ENCODE data around the gene SERPINA12. TPM values are rescaled to one million over a fixed set of nuclear protein-coding genes. Genes with fewer than 3 reads are reported as not detected.

Gene SERPINA12
- total RNA-seq, 1 donor from 2014 or later, result not detected

GRCh38 chr14:94480809-94481208, 28.5 kb downstream of the SERPINA12 start:
- Mint-ChIP-seq H3K4me3 (no peak overlapping the region), H3K27ac (no peak overlapping the region), H3K36me3 (ENCODE audit: low read depth) (no peaks in the 10 kb centered on the region), H3K27me3 (ENCODE audit: insufficient read depth) (peaks cover 8% of the 10 kb centered on the region), H3K4me1 (ENCODE audit: low read depth) (no peaks in the 10 kb centered on the region), H3K9me3 (peaks cover 21% of the 10 kb centered on the region)
- intact Hi-C loops (cut with micrococcal nuclease), result no loop called here
- no peak for DNase-seq (ENCODE audit: low spot score)

DNA sequence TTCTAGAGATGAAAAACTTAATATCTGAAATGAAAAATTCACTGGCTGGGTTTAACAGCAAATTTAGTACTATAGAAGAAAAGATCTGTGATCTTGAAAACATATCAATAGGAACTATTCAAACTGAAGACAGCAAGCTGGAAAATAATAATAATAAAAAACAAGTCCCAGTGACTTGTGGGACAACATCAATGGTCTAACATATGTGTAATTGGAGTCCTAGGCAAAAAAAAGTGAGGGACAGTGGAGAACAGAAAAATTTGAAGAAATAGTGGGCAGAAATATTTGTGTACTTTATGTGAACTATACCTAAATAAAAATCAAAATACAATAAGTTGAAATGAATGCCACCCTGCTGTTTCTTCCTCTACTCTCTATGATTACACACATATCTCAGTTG, 30.8 kb downstream of the SERPINA12 start:
- Mint-ChIP-seq H3K27ac (no peak overlapping the region), H3K27me3 (ENCODE audit: insufficient read depth) (peaks cover 6% of the 10 kb centered on the region), H3K9me3 (peaks cover 21% of the 10 kb centered on the region), H3K4me1 (ENCODE audit: low read depth) (no peaks in the 10 kb centered on the region), H3K36me3 (ENCODE audit: low read depth) (no peaks in the 10 kb centered on the region), H3K4me3 (no peak overlapping the region)
- intact Hi-C loops (cut with micrococcal nuclease), result no loop called here
- no peak for DNase-seq (ENCODE audit: low spot score)

GRCh38 chr14:94476023-94476422, 33.2 kb downstream of the SERPINA12 start, which contains the start of gene SERPINA9:
Gene SERPINA9, minus strand, starts transcription at chr14:94476197. Its CDS starts 6,357 bp downstream, at chr14:94469840.
- no peak within 1 kb of the TSS for H3K27ac Mint-ChIP-seq
- peaks cover 6% of the 10 kb centered on the region for H3K27me3 Mint-ChIP-seq (ENCODE audit: insufficient read depth)
- no peak for DNase-seq (ENCODE audit: low spot score)
- intact Hi-C loops (cut with micrococcal nuclease), result no loop called here
- H3K9me3 Mint-ChIP-seq, result peaks cover 21% of the 10 kb centered on the region
- no peaks in the 10 kb centered on the region for H3K4me1 Mint-ChIP-seq (ENCODE audit: low read depth)
- no peaks in the 10 kb centered on the region for H3K36me3 Mint-ChIP-seq (ENCODE audit: low read depth)
- no peak within 1 kb of the TSS for H3K4me3 Mint-ChIP-seq

GRCh38 chr14:94474581-94475031, 34.7 kb downstream of the SERPINA12 start:
- DNase-seq (ENCODE audit: low spot score), result no peak
- Mint-ChIP-seq H3K36me3 (ENCODE audit: low read depth) (no peaks in the 10 kb centered on the region), H3K4me1 (ENCODE audit: low read depth) (no peaks in the 10 kb centered on the region), H3K9me3 (peaks cover 21% of the 10 kb centered on the region), H3K27ac (no peak overlapping the region), H3K27me3 (ENCODE audit: insufficient read depth) (peaks cover 4% of the 10 kb centered on the region), H3K4me3 (no peak overlapping the region)
- intact Hi-C loops (cut with micrococcal nuclease), result no loop called here

GRCh38 chr14:94473666-94474410, 35.4 kb downstream of the SERPINA12 start:
- H3K36me3 Mint-ChIP-seq (ENCODE audit: low read depth), result no peaks in the 10 kb centered on the region
- DNase-seq (ENCODE audit: low spot score), result no peak
- H3K27me3 Mint-ChIP-seq (ENCODE audit: insufficient read depth), result peaks cover 4% of the 10 kb centered on the region
- no peak overlapping the region for H3K4me3 Mint-ChIP-seq
- intact Hi-C loops (cut with micrococcal nuclease), result no loop called here
- H3K4me1 Mint-ChIP-seq (ENCODE audit: low read depth), result no peaks in the 10 kb centered on the region
- H3K9me3 Mint-ChIP-seq, result peaks cover 14% of the 10 kb centered on the region
- H3K27ac Mint-ChIP-seq, result no peak overlapping the region

DNA sequence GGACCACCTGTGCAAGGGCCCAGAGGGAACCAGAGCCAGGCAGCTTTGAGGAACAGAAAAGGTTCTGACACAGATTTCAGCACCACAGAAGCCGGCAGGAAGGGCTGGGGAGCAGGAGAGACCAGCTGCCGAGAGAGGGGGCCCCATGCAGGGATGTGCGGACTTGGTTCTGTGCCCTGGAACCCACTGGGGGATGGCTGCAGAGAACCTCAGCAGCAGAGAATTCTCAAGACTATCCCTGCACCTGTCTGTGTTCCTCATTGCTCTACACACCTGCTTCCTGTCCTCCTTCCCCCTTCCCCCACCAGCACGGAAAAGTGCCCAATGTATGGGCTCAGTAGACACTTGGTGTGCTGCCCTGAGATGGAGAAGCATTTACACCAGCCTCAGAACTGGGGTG, 36.4 kb downstream of the SERPINA12 start:
- H3K36me3 Mint-ChIP-seq (ENCODE audit: low read depth), result no peaks in the 10 kb centered on the region
- peaks cover 4% of the 10 kb centered on the region for H3K27me3 Mint-ChIP-seq (ENCODE audit: insufficient read depth)
- H3K27ac Mint-ChIP-seq, result no peak overlapping the region
- H3K4me3 Mint-ChIP-seq, result no peak overlapping the region
- H3K4me1 Mint-ChIP-seq (ENCODE audit: low read depth), result no peaks in the 10 kb centered on the region
- intact Hi-C loops (cut with micrococcal nuclease), result no loop called here
- peaks cover 4% of the 10 kb centered on the region for H3K9me3 Mint-ChIP-seq
- no peak for DNase-seq (ENCODE audit: low spot score)

DNA sequence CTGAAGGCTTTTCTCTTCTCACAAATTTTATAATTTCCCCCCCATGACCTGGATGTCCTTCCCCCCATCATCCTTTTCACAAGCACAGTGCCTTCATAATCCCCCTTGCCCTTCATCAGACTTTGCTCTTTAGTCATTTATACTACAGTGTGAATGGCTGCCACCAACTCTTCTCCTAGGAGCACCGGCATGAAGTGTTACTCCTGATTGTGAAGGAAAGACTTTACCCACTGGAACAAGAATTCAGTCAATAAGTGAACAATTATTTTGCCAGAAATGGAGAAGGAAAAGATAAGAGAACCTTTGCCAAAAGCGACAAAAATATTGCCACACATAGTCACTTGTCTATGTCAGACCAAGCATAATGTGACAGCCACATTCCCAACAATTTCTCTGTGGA, 38.2 kb downstream of the SERPINA12 start:
- H3K27ac Mint-ChIP-seq, result no peak overlapping the region
- no peak overlapping the region for H3K4me3 Mint-ChIP-seq
- intact Hi-C loops (cut with micrococcal nuclease), result no loop called here
- DNase-seq (ENCODE audit: low spot score), result no peak
- H3K36me3 Mint-ChIP-seq (ENCODE audit: low read depth), result no peaks in the 10 kb centered on the region
- H3K4me1 Mint-ChIP-seq (ENCODE audit: low read depth), result no peaks in the 10 kb centered on the region
- no peaks in the 10 kb centered on the region for H3K9me3 Mint-ChIP-seq
- H3K27me3 Mint-ChIP-seq (ENCODE audit: insufficient read depth), result no peaks in the 10 kb centered on the region

- intact Hi-C loops (cut with micrococcal nuclease), result no loop called here
- no peaks in the 10 kb centered on the region for H3K4me1 Mint-ChIP-seq (ENCODE audit: low read depth)
- H3K27ac Mint-ChIP-seq, result no peak overlapping the region
- no peaks in the 10 kb centered on the region for H3K27me3 Mint-ChIP-seq (ENCODE audit: insufficient read depth)
- no peaks in the 10 kb centered on the region for H3K9me3 Mint-ChIP-seq
- H3K4me3 Mint-ChIP-seq, result no peak overlapping the region
- H3K36me3 Mint-ChIP-seq (ENCODE audit: low read depth), result no peaks in the 10 kb centered on the region
- DNase-seq (ENCODE audit: low spot score), result no peak
Measured at GRCh38 chr14:94470311-94470710, 39.0 kb downstream of the SERPINA12 start.

GRCh38 chr14:94469261-94469660, 40.0 kb downstream of the SERPINA12 start:
- DNase-seq (ENCODE audit: low spot score), result no peak
- H3K9me3 Mint-ChIP-seq, result no peaks in the 10 kb centered on the region
- H3K27me3 Mint-ChIP-seq (ENCODE audit: insufficient read depth), result no peaks in the 10 kb centered on the region

DNA sequence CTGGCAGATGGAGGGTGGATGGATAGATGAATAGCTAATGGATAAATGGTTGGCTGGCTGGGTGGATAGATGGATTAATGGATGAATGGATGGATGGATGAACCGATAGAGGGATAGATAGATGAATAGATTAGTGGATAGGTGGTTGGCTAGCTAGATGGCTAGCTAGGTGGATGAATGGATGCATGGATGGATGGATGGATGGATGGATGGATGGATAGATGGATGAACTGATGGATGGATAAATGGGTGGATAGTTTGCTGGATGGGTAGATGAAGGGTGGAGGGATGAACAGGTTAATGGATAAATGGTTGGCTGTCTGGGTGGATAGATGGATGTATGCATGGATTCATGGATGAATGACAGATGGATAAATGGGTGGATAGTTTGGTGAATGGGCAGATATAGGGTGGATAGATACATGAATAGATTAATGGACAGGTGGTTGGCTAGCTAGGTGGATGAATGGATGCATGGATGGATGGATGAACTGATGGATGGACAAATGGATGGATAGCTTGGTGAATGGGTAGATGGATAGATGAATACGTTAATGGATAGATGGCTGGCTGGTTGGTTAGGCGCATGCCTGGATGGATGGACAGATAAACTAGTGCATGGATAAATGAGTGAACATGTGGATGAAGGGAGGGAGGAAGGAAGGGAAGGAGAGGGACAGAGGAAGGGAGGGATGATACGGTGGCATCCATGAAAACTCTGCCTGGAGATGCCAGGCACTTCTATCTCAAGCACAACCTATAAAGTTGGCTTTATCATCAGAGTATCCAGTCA, 41.3 kb downstream of the SERPINA12 start:
- no peak overlapping the region for H3K4me3 Mint-ChIP-seq

More at GRCh38 chr14:94469261-94469660, 40.0 kb downstream of the SERPINA12 start:
- intact Hi-C loops (cut with micrococcal nuclease), result no loop called here
- Mint-ChIP-seq H3K4me3 (no peak overlapping the region), H3K27ac (no peak overlapping the region), H3K36me3 (ENCODE audit: low read depth) (no peaks in the 10 kb centered on the region), H3K4me1 (ENCODE audit: low read depth) (no peaks in the 10 kb centered on the region)

GRCh38 chr14:94466706-94467370, 42.4 kb downstream of the SERPINA12 start:
- Mint-ChIP-seq H3K27me3 (ENCODE audit: insufficient read depth) (no peaks in the 10 kb centered on the region), H3K4me1 (ENCODE audit: low read depth) (no peaks in the 10 kb centered on the region), H3K36me3 (ENCODE audit: low read depth) (no peaks in the 10 kb centered on the region), H3K27ac (no peak overlapping the region), H3K9me3 (peaks cover 9% of the 10 kb centered on the region), H3K4me3 (no peak overlapping the region)
- DNase-seq (ENCODE audit: low spot score), result no peak
- intact Hi-C loops (cut with micrococcal nuclease), result no loop called here

More for the DNA sequence above, 41.3 kb downstream of the SERPINA12 start:
- peaks cover 5% of the 10 kb centered on the region for H3K9me3 Mint-ChIP-seq
- intact Hi-C loops (cut with micrococcal nuclease), result no loop called here
- no peak for DNase-seq (ENCODE audit: low spot score)
- no peaks in the 10 kb centered on the region for H3K27me3 Mint-ChIP-seq (ENCODE audit: insufficient read depth)
- H3K27ac Mint-ChIP-seq, result no peak overlapping the region
- no peaks in the 10 kb centered on the region for H3K4me1 Mint-ChIP-seq (ENCODE audit: low read depth)
- no peaks in the 10 kb centered on the region for H3K36me3 Mint-ChIP-seq (ENCODE audit: low read depth)

DNA sequence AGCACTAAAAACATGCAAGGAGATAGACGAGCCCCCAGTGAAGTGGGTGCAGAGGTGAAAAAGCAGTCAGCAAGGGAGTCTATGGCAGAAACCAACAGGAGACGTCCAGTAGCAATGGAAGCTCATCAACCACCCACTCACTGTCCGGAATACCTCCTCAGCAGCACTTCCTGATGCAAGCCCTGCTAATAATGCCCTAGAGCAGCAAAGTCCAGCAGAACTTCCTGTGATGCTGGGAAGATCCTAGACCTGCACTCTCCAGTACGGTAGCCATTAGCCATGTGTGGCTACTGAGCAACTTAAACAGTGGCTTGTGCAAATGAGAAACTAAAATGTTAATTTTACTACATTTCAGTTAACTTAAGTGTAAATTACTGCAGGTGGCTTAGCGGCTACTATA, 44.2 kb downstream of the SERPINA12 start:
- no peak overlapping the region for H3K27ac Mint-ChIP-seq
- peaks cover 9% of the 10 kb centered on the region for H3K9me3 Mint-ChIP-seq
- intact Hi-C loops (cut with micrococcal nuclease), result no loop called here
- no peaks in the 10 kb centered on the region for H3K27me3 Mint-ChIP-seq (ENCODE audit: insufficient read depth)
- no peaks in the 10 kb centered on the region for H3K4me1 Mint-ChIP-seq (ENCODE audit: low read depth)
- no peak overlapping the region for H3K4me3 Mint-ChIP-seq
- DNase-seq (ENCODE audit: low spot score), result no peak
- H3K36me3 Mint-ChIP-seq (ENCODE audit: low read depth), result no peaks in the 10 kb centered on the region

DNA sequence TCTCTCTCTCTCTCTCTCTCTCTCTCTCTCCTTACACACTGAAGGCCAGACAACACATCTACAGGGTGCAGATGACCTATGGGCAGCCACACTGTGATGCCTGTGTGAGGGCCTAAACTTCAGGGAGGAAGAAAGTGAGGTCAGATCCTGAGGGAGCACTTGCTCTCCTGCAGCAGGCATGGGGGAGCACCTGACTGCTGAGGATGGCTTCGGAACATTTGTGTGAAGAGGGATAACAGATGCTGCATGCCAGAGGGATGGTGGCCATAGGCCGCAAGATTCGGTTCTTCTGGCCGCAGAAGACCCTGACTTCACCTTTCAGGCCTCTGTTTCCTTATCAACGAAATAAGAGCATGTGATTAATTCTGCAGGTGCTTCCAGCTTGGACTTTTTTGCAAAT, 45.0 kb downstream of the SERPINA12 start:
- H3K36me3 Mint-ChIP-seq (ENCODE audit: low read depth), result no peaks in the 10 kb centered on the region
- H3K4me3 Mint-ChIP-seq, result no peak overlapping the region
- no peak overlapping the region for H3K27ac Mint-ChIP-seq
- intact Hi-C loops (cut with micrococcal nuclease), result no loop called here
- H3K27me3 Mint-ChIP-seq (ENCODE audit: insufficient read depth), result no peaks in the 10 kb centered on the region
- H3K4me1 Mint-ChIP-seq (ENCODE audit: low read depth), result no peaks in the 10 kb centered on the region
- H3K9me3 Mint-ChIP-seq, result peaks cover 9% of the 10 kb centered on the region
- no peak for DNase-seq (ENCODE audit: low spot score)

All from activated T-helper 1 cell treated with anti-CD3 and anti-CD28 coated beads, Interleukin-12 subunit alpha, Interleukin-12 subunit beta, Interleukin-2, Interleukin-4 antibody, amounts not matched to agents 30 ng/mL and 10 ng/mL and 1 ng/mL, durations not matched to agents 14 hours and 24 hours and 36 hours (primary cell).